Colon (tissue), 2 donors: ENCODE results near the gene ZNF296.

ENCODE experiments used
- FAIRE-seq: peaks from 2 replicates; lab custom pipeline; 2012; peaks lifted over from hg19 to GRCh38; lab: Jason Lieb, UNC
- donor health status: control.
- donor health status: control.

Gene ZNF296

DNA sequence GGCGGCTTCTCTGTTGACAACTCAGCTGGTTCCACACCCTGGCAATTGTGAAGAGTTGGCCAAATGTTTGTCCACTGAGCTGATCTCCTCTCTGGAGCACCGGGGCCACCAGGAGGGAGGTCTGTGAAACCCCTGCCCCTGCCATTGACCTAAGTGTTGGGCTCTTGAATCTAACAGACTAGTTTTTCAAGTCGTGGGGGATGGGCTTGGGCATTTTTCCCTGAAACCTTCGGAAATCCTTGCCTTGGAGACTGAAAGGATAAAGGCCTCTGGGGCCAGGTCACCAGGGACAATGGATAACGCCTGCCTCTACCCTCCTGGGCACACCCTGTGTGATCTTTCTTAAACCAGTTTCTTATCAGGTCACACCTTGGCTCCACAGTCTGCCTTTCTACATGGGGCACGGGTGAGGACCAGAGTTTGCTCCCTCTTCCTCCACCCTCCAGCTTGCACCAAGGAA is 3.7 kb upstream of the ZNF296 start:
- no peak for FAIRE-seq

DNA sequence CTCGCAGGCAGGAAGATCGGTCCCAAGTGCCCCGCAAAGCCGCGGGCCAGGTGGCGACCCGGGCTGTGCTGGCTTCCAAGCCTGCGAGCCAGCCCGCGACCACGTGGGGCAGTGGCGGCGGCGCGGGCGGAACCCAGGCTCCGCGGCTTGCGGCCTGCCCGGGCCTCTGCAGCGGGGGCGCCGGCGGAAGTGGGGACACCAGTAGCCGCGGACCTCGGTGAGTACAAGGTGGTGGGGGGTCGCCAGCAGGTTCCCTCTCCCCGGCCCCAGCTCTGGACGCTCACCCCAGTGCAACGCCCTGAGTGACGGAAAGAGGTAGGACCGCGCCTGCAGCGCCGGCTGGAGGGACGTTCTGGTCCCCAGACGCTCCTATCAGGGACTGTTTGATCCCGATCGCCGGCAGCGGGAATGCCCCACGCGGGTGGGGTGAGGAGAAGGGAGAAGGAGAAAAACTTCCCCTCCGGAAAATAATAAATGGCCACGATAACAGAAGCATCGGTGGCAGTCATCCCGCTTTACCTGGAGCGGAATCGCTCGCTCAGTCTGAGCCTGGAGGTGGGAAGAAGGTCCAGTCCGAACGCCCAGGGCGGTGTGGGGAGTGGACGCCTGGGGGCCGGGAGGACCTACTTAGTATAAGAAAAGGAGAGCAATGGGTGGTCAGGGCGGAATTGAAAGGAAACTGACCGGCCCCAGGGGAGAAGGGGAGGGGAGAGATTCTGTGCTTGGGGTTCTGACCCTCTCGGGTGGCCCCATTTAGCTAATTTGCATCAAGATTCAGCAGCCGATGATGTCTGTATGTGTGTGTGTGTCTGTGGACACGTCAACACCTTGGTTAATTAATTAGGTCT is 3.0 kb upstream of the ZNF296 start, which contains the start of gene GEMIN7:
GEMIN7 (plus strand) TSS at position 198 of the 848 bp plus-strand sequence. CDS start 10,855 bp downstream, outside the sequence.
- FAIRE-seq = no peak

GRCh38 chr19:45078390-45079062 is 2.2 kb upstream of the ZNF296 start:
- FAIRE-seq = no peak

GRCh38 chr19:45076851-45077730 is 813 bp upstream of the ZNF296 start:
- no peak for FAIRE-seq

GRCh38 chr19:45075301-45076028 is 813 bp downstream of the ZNF296 start:
- no peak for FAIRE-seq

GRCh38 chr19:45074744-45075300 is 1.5 kb downstream of the ZNF296 start:
- FAIRE-seq = no peak

GRCh38 chr19:45071969-45072790 is 4.1 kb downstream of the ZNF296 start:
- FAIRE-seq = no peak

DNA sequence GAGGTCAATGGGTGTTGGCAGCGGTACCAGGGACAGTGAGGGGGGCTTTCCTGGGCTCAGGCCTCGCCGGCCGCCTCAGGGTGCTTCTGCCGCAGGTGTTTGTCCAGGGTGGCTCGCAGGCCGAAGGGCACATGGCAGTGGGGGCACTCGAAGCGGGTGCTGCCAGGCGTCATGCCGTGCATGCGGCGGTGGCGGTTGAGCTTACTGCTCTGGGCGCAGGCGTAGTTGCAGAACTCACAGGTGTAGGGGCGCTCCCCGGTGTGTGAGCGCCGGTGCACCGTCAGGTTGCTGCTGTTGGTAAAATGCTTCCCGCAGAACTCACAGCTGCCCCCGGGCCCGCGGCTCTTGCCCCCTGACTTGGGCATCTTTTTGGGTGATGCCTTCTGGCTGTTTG is 4.7 kb downstream of the ZNF296 start:
- no peak for FAIRE-seq

- FAIRE-seq = no peak
Observed at GRCh38 chr19:45070861-45071544, 5.3 kb downstream of the ZNF296 start.

- FAIRE-seq = no peak
Observed at GRCh38 chr19:45070214-45070613, 6.1 kb downstream of the ZNF296 start.

DNA sequence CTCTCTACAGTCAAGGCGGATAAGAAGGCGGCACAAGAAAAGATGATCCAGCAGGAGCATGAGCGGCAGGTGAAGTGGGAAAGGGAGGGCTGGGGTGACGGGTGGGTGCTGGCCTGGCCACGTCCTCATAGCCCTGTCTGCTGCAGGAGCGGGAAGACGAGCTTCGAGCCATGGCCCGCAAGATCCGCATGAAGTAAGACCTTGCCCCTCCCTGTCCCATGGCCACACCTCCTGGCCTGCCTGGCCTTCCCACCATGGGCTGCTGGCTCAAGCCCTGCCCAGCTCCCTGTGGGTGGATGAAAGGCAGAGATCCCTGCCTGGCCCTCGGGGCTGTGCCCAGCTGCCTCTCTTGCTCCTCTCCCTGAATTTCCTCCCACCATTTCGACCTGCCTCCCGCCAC is 7.2 kb downstream of the ZNF296 start:
- no peak for FAIRE-seq

DNA sequence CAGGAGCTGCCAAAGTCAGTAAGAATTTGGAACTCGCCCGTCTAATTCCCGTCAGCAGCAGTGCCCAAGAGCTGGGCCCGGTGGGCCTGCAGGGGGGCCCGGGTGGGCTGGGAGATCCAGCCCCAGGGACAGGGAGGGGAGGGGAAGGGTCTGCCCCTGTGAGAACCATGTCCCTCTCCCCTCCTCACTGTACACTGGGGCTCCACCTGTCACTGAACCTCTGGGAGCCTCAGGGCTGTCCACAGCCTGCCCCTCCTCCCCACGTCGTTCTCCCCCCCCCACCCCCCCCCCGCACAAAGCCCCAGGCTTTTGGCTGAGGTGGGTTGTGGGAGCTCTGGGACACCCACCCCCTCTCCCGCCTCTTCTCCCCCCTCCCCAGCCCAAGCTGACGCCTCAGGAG is 8.2 kb downstream of the ZNF296 start:
- no peak for FAIRE-seq

DNA sequence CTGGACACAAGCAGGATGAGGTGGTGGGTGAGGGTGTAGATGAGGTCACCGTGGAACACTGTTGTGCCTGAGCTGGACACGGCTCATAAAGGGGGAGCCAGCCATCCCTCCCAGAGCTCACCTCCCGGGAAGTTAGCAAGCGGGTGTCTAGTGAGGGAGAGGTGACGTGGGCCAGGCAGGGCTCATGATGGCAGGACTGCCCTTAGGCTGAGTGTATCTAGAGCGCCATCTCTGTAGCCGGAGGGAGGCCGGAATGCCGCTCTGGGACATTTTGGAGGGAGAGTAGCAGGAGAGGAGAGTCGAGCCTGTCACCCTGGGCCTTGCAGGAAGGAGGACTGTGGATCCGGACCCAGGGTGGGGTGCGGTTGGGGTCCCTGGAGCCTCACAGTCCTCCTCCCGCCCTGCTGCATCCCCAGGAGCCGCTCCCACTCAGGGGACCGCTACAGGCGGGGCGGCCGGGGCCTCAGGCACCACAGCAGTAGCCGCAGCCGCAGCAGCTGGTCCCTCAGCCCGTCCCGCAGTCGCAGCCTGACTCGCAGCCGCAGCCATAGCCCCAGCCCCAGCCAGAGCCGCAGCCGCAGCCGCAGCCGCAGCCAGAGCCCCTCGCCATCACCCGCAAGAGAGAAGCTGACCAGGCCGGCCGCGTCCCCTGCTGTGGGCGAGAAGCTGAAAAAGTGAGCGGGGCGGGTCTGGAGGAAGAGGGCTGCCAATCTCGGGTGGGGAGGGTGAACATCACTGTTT is 9.2 kb downstream of the ZNF296 start:
- FAIRE-seq = no peak

- FAIRE-seq = no peak
Observed at GRCh38 chr19:45063851-45064801, 12.2 kb downstream of the ZNF296 start.

GRCh38 chr19:45061965-45062364 is 14.3 kb downstream of the ZNF296 start:
- no peak for FAIRE-seq

DNA sequence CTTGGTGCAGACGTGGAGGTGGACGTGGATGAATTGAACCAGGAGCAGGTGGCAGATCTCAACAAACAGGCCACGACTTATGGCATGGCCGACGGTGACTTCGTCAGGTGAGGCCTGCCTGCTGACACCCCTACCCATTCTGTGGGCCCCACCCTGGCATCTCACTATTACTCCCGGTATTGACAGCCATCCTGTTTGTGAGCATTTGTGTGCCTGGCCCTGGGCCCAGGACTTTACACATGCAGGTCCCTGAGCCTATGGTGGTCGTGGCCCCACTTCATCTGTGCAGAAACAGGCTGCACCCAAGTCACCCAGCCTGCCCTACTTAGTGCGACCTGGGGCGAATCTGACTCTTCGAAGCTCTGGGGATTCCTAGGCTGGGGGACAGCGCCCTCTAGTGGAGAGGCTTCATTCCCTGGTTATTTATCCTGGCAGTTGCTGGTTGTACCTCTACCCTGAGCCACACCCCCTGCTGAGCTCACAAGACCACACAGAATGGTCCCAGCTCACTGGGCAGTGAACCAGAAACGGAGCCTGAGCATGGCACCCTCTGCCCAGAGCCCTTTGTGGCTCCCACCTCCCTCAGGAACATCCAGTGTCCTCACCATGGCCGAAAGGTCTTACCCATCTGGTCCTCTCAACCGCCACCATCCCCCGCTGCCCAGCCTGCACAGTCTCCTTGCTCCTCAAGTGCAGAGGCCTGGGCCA is 16.9 kb downstream of the ZNF296 start:
- no peak for FAIRE-seq

GRCh38 chr19:45058622-45059159 is 17.6 kb downstream of the ZNF296 start:
- FAIRE-seq = no peak
